GF-D8 (cell line): ENCODE data around the gene LRRC56.

Source experiments
- DNase-seq: peaks from one replicate; lab custom pipeline; 2025; lab: John Stamatoyannopoulos, UW

Gene LRRC56

GRCh38 chr11:575313-575995 lies 38.1 kb downstream of the LRRC56 start:
- no peak for DNase-seq

GRCh38 chr11:575996-576768 lies 38.9 kb downstream of the LRRC56 start, which contains the start of gene PHRF1:
TSS of gene PHRF1 (plus strand) at chr11:576470. CDS start at chr11:581513, 5,043 bp downstream.
- DNase-seq, result peak; percentile 44

- DNase-seq, result no peak
Observed at GRCh38 chr11:576811-577610, 39.7 kb downstream of the LRRC56 start.

- no peak for DNase-seq
Observed at GRCh38 chr11:577611-577894, 40.2 kb downstream of the LRRC56 start.

DNA sequence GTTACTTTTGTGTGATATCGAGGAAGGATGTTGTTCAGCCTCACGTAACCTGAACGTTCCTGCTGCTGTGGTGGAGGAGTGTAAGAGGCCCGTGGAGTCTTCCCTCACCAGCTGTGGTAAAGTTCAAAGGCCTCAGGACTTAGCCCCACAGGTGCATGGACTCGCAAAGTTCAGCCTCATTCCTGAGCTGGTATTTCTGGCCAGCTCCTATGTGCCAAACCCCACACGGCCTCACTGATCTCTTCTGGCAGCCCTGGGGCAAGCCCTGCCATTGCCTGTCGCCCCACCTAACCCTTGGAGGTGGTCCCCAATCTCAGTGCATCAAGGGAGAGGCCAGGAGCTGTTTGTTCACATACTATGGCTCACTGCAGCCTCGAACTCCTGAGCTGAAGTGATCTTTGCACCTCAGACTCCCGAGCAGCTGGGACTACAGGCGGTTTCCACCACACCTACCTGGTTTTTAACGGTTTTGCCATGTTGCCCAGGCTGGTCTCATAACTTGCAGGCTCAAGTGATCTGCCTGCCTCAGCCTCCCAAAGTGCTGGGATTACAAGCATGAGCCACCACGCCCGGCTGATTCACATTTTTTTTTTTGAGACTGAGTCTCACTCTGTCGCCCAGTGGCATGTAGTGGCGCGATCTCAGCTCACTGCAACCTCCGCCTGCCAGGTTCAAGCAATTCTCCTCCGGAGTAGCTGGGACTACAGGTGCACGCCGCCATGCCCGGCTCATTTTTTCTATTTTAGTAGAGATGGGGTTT lies 41.1 kb downstream of the LRRC56 start:
- no peak for DNase-seq

- no peak for DNase-seq
Observed at GRCh38 chr11:579830-580601, 42.7 kb downstream of the LRRC56 start.

DNA sequence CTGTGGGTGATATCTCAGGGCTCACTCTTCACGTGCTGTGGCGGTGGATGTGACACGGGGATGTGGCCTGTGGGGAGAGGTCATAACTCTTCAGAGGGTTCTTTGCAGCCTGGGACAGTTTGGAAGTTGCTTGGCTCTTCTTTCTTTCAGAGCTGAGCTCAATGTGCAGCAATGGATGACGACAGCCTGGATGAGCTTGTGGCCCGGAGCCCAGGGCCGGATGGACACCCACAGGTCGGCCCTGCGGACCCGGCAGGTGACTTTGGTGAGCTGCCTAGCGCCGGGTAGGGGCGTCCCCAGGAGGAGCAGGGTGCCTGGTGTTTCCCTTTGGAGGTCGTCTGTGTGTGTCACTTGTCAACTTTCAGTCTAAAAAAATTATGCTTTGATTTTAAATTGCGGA lies 44.0 kb downstream of the LRRC56 start:
- DNase-seq, result no peak

DNA sequence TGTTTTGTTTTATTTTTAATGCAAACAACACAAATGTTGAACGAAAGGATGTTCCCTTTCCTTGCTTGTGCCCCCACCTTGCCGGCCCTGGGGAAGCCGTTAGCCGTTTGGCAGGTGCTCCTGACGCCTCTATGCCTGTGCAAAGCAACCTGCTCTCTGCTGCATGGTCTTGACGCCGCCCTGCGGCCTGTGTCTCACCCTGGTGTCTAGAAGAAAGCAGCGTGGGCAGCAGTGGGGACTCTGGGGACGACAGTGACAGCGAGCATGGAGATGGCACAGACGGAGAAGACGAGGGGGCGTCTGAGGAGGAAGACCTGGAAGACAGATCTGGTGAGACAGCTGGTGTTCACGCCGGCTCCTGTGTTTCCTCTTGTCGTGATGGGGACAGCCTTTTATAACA lies 44.4 kb downstream of the LRRC56 start:
- no peak for DNase-seq

DNA sequence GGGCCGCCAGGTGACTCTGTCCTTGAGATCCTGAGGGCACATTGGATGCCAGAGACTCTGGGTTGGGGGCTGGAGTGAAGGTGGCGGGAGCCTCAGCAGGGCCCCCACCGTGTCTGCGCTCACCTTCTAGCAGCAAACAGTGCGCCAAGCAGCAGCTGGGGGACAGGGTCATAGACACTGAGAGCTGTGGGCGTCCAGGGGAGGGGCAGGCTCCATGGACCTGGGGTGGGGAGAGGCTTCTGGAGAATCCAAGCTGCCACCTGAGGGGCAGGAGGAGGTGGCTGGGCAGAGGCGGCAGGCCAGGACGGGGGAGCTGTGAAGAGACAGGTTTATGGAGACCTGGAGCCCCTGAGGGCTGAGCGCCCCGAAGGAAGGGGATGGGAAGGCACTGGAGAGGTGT lies 47.0 kb downstream of the LRRC56 start:
- no peak for DNase-seq

DNA sequence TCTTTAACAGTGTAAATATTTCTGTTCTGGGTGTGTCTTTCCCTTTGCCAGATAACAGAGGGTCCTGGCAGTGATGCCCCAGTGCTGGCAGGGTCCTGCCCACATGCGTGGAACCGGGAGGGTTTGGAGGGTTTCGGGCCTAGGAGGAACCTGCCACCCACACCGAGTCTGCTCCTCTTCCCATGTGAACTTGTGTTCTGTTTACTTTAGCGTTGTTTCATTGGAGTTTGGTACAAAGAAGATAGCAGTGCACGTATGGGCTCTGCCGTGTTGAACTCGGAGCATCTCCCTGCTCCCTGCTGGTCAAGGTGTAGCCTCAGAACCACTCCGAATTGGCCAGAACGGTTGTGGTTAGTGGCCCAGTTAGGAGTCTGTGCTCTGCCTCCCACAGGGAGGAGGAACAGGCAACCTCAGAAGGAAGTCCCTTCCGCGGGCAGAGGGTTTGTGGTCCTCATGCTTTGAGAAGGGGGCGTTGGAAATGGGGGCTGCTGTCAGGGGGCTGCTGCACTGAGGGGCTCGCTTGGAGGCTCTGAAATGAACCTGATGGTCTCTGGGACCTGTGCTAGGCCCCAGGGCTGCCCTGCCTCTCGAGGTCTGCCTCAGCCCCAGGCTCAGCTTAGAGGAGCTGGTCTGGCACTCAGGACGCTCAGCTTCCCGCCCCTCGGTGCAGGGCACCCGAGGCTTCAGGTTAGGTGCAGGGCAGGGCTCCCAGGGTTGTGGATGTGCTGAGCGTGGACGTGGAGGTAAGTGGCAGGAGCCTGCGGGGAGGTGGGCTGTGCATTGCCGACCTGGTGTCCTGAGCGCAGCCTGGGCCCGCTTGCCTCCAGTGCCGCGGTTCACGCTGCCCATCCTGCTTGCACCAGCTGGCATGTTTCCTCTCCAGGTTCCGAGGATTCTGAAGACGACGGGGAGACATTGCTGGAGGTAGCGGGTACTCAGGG lies 49.3 kb downstream of the LRRC56 start:
- no peak for DNase-seq

DNA sequence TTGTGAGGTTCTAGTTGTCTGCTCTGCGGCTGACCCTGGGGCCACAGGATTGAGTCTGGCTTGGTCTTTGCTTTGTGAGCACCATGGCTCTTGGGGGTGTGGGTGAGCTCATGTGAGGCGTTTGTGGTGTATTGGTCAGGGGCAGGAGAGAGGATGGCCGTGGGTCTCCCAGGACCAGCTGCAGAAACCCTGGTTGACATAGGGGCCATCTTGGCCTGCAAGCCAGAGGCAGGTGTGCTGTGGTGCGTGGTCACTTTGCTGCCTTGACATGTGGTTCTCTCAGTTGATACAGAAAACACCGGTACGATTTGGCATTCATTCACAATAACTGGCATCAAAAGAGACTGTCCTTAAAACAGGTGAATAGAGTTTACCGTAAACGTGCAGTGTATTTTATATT lies 50.2 kb downstream of the LRRC56 start:
- DNase-seq, result no peak

GRCh38 chr11:587978-588380 lies 50.7 kb downstream of the LRRC56 start:
- DNase-seq, result no peak

DNA sequence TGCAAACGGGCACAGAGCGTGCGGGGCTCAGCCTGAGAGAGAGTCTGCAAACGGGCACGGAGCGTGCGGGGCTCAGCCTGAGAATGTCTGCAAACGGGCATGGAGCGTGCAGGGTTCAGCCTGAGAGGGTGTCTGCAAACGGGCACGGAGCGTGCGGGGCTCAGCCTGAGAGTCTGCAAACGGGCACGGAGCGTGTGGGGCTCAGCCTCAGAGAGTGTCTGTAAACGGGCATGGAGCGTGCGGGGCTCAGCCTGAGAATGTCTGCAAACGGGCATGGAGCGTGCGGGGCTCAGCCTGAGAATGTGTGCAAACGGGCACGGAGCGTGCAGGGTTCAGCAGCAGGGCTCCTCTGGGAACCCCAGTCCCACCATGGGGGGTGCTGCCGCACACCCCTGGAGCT lies 52.5 kb downstream of the LRRC56 start:
- no peak for DNase-seq

DNA sequence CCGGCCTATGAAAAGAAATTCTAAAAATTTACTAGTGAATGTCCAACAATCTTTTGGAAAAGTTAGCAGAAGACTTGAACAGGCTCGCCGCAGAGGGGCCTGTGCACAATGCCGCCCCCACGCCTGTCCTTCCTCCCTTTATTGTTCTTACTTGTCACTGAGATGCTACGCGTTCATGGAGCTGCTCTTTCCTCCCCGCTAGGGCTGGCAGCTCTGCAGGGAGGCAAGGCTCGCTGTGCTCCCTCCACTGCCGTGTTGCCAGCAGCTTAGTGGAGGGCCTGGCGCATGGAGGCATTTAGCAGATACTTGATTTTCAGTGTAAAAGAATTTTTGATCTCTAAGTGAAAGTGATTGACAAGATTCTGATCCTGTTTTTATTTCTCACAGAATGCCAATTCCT lies 53.7 kb downstream of the LRRC56 start:
- no peak for DNase-seq

DNA sequence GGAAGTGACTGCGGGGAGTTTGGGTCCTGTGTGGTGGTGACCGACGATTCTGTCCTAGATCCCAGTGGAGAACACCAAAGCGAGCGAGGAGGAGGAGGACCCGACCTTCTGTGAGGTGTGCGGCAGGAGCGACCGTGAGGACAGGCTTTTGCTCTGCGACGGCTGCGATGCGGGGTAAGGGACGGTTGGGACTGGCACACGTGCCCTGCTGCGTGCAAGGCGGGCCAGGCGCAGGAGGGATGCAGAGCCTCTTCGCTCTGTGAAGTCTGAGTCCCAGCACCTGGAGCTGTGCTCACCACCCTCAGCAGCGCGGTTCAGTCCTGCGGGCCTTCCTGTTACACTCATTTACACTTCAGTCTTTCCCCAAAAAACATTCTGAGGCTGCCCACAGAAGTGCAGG lies 55.2 kb downstream of the LRRC56 start:
- no peak for DNase-seq

DNA sequence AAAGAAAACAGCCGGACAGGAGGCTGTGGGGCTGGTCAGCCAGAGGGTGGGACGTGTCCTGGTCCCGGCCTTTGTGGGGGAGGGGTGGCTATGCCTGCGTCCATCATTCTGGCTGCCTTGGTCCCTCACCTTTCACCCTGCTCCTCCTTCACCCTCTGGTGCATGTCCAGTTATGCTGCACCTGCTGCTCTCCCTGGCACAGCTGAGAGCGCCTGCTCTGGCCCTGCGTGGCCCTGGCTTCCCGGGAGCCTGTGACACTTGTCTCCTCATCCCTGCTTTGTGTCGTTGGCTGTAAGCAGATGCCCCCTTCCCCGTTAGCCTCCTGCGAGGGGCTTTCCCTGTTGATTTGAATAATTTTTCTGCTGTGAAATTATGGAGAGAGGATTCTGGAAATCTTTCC lies 55.6 kb downstream of the LRRC56 start:
- DNase-seq, result no peak

GRCh38 chr11:593347-593746 lies 56.0 kb downstream of the LRRC56 start:
- DNase-seq, result no peak

GRCh38 chr11:595400-595799 lies 58.1 kb downstream of the LRRC56 start:
- no peak for DNase-seq

GRCh38 chr11:596374-596773 lies 59.0 kb downstream of the LRRC56 start:
- no peak for DNase-seq

GRCh38 chr11:597166-597725 lies 59.9 kb downstream of the LRRC56 start:
- no peak for DNase-seq
